PFSK-1 (cell line): ENCODE results near the gene MDFIC2.

ENCODE experiments used
- POLR2AphosphoS5 ChIP-seq: IDR thresholded peaks from 2 replicates; pipeline ENCODE4 v1.6.1; 2012; ENCODE audit warnings: low read depth, mild to moderate bottlenecking, control low read depth, low read length, moderate library complexity
- TF ChIP-seq, protein P1 (sequence below), 2 experiments: IDR thresholded peaks; 2 replicates each; pipeline versions ENCODE4 v1.6.1 to v1.8.0; 2011 to 2012; ENCODE audit warnings: low read depth in 2 of 2, low read length in 2 of 2, control low read depth in 1 of 2, inconsistent platforms in 1 of 2, mild to moderate bottlenecking in 1 of 2, moderate library complexity in 1 of 2; ENCODE audit not compliant: insufficient read depth in 1 of 2

DNA sequence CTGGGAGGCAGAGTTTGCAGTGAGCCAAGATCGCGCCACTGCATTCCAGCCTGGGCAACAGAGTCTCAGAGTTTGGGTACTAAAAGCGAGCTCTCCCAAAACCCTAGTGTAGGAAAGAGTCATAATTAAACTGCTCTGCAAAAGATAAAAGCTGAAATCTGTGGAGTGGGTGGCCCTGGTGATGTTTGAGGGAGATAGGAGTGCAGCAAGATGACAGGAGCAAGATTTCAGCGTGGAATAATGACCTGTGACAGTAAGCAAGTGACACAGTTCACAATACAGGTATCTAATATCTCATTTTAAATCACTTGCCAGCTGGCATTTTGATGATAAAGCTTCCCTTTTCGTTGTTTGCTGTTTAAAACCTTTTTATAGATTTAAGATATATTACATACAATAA is 79.3 kb downstream of the MDFIC2 start:
- TF ChIP-seq, protein P1, sequence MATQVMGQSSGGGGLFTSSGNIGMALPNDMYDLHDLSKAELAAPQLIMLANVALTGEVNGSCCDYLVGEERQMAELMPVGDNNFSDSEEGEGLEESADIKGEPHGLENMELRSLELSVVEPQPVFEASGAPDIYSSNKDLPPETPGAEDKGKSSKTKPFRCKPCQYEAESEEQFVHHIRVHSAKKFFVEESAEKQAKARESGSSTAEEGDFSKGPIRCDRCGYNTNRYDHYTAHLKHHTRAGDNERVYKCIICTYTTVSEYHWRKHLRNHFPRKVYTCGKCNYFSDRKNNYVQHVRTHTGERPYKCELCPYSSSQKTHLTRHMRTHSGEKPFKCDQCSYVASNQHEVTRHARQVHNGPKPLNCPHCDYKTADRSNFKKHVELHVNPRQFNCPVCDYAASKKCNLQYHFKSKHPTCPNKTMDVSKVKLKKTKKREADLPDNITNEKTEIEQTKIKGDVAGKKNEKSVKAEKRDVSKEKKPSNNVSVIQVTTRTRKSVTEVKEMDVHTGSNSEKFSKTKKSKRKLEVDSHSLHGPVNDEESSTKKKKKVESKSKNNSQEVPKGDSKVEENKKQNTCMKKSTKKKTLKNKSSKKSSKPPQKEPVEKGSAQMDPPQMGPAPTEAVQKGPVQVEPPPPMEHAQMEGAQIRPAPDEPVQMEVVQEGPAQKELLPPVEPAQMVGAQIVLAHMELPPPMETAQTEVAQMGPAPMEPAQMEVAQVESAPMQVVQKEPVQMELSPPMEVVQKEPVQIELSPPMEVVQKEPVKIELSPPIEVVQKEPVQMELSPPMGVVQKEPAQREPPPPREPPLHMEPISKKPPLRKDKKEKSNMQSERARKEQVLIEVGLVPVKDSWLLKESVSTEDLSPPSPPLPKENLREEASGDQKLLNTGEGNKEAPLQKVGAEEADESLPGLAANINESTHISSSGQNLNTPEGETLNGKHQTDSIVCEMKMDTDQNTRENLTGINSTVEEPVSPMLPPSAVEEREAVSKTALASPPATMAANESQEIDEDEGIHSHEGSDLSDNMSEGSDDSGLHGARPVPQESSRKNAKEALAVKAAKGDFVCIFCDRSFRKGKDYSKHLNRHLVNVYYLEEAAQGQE (IDR thresholded peaks at IDR 0.05; ENCODE audit: insufficient read depth in 1 of 2, low read depth in 2 of 2, low read length in 2 of 2): no peak
- TF ChIP-seq POLR2AphosphoS5: no peak
